ENCODE results near the gene OSBPL8.

Gene OSBPL8

DNA sequence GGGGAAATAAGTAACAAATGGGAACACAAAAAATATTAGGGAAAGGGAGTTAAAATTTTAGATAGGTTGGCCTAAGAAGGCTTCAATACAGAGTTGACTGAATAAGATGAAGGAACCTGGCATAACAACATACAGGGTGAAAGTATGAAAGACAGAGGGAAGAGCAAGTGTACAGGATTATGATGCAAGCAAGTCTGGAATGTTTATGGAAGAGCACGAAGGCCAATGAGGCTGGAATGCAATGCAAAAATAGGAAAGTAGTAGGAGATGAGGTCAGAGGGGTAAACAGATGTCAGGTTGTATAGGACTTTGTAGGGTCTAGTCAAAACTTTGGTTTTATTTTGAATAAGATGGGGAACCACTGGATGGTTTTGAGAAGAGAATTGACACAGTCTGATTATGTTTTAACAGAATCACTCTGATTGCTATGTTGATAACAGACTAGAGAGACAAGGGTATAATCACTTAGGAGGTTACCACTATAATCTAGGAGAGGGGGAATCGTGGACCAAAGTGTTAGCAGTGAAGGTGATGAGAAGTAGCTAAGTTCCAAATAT, 96.8 kb downstream of the OSBPL8 start:
- no peak for DNase-seq

DNA sequence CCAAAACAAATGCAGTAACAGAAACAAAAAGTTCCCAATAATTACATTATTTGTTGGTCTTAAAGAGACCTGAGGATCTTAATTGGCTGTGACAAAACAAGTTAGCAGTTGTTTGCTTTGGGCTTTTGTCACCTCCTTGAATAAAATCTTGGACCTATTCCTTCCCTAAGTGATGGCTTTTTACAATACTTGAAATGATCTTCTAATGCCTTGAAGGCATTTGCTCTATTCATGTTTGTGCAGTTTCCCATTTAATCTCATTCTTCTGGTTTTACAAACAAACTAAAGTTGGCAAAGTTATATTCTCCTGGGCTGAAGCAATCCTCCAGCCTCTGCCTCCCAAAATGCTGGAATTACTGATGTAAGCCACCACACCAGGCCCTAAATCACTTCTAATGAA, 98.8 kb downstream of the OSBPL8 start:
- DNase-seq, result no peak

DNA sequence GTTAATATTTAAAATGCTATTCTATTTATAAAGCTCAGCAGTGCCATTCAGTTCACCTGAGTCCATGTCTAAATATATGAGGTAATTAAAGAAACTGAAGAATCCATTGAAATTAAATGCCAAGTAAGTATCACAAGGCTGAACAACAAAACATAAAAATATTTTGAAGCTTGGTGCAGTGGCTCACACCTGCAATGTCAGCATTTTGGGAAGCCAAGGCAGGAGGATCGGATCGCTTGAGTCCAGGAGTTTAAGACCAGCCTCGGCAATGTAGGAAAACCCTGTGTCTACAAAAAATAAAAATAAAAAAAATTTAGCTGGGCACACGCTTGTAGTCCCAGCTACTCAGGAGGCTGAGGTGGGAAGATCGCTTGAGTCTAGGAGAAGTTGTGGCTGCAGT, 101.8 kb downstream of the OSBPL8 start:
- DNase-seq, result no peak

DNA sequence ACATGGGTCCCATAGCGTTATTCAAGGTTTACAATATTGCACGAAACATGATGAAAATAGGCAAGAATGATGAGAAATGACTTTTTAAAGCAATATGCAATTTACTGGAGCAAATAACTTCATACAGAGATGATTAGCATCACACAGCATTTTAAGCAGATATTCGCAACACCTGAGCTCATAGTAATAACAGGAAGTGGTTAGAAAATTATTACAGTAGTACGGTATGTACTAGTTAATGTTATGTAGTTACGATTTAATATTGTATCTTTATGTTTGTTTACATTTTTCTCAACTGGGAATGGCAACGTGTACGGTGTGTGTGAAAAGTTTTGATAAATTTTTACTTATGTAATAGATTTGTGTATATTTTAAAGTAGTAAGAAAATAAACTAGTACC, 102.6 kb downstream of the OSBPL8 start:
- DNase-seq, result no peak

DNA sequence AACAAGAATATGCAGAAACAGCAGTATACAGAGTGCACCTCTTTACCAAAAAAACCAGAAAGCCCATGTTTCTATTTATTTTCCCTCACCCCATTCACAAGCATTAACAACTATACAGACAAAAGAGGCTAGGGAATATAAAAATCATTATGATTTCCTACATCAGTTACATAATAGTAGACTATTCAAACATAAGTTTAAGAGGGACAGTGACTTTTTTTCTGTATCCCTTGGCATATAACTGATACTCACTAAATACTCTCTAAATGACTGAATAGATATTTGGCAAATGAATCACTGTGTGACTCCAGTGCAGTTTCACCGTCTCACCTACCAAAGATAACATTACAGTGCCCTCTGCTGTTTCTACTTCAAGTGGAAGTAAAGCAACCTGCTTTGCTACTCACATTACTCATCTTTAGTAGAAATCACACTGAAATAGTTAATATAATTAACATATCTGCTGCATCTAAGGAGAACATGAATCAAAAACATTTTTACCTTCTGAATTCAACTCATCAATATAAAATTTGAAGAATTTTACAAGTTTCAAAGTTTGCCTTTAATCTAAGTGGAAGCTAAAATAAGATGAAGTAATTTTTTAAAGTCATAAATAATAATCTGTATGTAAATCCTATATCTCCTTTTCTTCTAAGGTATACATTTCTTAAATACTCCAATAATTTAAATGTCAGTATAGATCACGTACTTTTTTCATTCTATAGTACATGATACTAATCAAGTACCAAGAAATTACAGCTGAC, 103.8 kb downstream of the OSBPL8 start:
- no peak for DNase-seq

DNA sequence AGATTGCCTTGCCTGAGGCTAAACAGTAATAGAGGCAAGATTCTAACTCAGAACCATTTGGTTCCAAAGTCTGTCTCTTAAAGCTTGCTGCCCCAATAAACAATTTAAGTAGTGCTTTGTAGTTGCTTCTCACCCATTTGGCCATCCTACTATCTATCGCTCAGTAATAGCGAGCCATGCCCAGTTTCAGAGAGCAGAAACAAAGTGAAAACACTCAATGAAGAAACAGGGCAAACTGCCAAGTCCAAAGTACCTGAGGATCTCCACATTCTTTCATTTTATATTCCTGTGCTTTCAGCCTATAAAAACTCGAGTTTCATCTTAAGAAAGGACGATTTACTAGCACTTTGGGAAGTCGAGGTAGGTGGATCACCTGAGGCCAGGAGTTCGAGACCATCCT, 108.0 kb downstream of the OSBPL8 start:
- DNase-seq, result no peak

DNA sequence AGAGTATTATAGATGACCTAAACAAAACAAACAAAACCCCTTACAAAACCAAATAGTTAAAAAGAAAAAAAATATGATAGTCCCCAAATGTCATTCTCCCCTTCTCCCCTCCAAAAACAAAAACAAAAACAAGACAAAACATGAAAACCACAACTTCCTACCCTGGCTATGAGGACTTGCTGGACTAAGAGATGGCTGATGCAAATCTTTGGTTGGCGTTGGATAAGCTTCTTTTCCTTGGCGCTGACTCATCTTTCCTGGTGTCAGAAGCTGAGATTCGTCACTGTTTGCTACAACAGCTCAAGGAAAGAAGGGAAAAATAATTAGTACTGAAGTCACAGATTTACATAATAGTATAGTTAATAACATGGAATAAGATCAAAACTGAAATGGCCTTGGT, 108.9 kb downstream of the OSBPL8 start:
- no peak for DNase-seq

DNA sequence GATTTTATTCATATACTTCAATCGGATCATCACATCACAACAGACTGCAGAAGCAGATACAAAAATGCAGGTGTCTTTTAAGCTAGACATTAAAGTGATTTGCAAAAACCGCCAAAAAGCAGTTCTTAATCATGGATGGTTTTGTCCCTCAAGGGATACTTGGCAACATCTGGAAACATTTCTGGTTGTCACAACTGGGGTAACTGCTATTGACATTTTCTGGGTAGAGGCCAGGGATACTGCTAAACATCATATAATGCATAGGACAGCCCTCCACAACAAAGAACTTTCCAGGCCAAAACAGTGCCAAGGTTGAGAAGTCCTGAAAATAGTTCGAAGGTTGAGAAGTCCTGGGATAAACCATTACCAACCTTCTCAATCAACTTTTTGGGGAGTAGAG, 109.6 kb downstream of the OSBPL8 start:
- no peak for DNase-seq

DNA sequence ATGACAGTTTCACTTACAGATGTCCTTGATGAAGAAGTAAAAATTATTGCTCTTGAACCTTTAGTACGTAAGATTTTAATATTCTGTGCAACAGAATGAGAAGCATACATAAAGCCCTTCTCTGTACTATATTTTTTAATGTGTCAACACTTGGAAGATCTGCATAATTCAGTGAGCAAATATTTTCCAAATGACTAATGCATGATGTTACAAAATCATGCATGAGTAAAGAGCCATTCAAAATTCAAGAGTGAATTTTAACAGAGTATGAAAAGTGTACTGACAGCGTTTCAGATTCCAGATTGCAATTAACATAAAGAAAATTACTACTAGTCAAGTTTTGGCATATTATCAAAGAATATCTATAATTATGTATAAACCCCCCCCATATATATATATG, 110.0 kb downstream of the OSBPL8 start:
- no peak for DNase-seq

DNA sequence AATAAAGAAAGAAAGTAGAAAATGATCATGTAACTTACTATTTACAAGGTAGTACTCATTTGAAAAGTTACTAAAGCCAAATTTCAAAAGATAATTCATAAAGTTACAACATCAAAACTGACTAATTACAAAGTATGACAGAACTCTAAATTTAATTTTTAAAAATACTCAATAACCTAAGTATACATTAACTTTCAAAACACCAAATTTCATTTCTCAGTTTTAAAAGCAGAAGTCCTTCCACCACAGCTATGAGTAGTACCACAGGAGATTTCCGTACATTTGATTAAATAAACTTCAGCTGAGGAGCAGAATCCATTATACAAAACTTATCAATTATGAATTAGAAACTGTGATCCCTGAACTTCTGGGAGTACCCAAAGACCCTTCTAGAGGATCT, 110.6 kb downstream of the OSBPL8 start:
- no peak for DNase-seq

DNA sequence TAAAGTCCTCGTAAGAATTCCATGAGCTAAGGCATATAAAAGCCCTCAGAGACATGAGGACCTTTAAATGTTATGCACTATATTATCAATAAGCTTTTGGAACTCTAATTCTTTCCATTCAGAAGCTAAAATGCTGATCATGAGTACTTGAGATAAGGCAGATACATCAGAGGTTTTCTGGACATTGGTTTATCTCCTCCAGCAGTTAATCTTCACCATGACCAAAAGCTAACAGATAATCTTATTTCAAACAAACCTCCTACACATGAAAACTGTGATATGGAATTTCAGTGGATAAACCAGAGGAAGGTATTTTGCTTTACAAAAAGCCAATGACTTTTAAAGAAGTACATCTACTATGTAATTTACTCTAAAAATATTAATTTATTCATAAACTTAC, 113.5 kb downstream of the OSBPL8 start:
- no peak for DNase-seq

DNA sequence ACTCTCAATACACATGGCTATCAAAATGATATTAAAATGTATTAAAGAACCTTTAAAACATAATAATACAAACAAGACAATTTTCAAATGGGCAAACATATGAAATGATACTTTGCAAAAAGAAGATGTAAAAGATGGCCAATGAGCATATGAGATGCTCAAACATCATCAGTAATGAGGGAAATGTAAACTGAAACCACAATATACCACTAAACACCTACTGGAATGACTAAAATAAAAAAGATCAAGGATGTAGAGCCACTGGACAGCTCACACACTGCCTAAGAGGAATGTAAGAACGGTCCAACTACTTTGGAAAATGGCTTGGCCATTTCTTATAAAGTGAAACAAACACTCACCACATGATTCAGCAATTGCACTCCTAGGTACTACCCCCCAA, 114.1 kb downstream of the OSBPL8 start:
- no peak for DNase-seq

DNA sequence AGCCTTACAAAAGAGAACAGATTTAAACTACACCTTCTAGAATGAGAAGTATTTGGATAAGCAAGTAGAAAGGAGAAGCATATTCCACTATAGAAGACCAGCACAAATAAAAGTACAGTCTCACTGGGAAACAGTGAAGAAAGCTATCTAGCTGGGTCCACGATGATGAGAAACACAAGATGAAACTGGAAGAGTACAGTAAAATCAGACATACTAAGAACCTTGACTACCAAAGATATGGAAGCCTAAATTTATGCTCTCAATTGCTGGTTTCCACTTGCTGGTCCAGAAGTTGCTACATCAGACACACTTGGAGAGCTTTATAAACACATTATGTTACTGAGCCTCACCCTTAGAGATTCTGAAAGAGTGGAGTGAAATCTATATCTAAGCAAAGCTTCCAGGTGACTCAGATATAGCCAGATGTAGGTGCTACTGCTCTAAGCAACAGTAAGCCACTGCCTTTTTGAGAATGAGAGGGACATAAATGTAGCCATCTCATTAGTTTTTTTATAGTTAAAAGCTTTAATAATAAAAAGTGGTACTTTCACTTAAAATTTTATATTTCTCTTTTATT, 115.1 kb downstream of the OSBPL8 start:
- DNase-seq, result no peak

DNA sequence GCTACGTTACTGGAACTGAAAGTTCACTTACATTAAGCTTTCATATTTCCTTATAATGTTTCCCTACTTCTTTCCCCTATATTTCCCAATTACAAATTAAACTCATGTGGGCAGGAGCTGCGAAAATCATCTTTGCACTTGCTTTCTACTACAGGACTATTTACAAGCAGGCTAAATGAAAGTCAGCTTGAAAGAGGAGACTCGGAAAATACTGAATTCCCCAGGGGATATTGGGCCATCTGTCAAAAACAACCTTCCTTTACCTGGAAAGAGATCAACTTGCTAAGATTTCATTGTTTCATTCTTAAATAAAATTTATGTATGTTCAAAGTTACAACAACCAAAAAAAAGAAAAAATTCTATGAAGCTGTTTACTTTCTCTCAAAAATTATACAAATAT, 118.6 kb downstream of the OSBPL8 start:
- no peak for DNase-seq

DNA sequence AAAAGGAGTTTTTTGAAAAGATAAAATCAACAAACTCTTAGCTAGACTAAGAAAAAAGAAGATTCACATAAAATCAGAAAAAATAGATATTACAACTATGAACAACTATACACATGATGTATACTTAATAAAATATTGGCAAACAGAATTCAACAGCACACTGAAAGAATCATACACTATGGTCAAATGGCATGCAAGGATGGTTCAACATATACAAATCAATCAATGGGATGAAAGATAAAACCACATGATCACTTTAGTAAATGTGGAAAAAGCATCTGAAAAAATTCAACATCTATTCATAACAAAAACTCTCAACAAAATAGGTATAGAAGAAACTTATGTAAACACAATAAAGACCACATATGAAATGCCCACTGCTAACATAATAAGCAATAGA, 126.8 kb downstream of the OSBPL8 start:
- no peak for DNase-seq

DNA sequence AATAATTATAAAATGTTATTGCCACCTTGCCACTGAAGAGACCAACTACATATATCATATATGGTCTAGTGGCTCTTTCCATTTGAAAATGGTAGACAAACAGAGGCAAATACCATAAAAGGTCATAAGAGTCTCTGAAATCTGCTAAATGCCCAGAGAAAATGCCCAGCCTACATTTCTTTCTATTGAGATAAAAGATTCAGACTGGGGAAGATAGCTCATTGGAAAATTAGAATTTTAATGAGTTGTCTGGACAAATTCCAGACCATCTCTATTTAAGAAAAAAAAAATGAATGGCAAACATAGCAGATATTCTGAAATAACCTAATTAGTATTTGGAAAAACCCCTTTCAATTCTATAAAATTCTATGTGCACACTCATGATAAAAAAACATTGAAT, 131.5 kb downstream of the OSBPL8 start:
- DNase-seq, result no peak

DNA sequence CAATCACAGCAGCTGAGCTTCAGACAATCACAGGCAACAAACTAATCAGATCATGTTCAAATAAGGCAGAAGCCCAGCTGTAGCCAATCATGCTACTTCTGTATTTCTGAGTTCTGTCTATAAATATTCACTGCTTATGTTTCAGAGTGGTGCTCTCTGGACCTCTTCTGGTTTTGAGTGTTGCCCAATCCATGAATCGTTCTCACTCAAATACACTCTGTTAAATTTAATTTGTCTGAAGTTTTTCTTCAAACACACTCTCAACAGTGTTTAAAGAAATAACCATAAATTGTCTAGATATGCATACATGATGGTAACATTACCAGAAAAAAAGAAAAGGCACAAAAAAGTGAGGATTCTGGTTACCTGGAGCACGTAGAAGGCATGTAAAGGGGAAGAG, 133.4 kb downstream of the OSBPL8 start:
- no peak for DNase-seq

DNA sequence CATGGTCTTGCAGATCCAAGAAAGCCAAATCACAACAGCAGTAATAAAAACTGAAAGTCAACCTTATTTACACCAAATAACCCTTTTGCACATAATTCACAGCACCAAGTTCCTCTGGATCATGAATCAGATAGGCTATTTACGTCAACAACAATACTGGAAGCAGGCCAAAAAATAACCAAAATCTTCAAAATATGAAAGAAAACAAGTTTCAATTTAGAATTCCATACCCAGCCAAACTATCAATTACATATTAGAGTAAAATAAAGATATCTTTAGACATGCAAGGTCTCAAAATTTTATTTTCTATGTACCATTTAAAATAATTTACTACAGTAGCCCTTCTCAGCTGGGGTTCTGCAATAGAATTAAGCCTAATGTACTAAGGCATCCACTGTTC, 134.6 kb downstream of the OSBPL8 start:
- no peak for DNase-seq

DNA sequence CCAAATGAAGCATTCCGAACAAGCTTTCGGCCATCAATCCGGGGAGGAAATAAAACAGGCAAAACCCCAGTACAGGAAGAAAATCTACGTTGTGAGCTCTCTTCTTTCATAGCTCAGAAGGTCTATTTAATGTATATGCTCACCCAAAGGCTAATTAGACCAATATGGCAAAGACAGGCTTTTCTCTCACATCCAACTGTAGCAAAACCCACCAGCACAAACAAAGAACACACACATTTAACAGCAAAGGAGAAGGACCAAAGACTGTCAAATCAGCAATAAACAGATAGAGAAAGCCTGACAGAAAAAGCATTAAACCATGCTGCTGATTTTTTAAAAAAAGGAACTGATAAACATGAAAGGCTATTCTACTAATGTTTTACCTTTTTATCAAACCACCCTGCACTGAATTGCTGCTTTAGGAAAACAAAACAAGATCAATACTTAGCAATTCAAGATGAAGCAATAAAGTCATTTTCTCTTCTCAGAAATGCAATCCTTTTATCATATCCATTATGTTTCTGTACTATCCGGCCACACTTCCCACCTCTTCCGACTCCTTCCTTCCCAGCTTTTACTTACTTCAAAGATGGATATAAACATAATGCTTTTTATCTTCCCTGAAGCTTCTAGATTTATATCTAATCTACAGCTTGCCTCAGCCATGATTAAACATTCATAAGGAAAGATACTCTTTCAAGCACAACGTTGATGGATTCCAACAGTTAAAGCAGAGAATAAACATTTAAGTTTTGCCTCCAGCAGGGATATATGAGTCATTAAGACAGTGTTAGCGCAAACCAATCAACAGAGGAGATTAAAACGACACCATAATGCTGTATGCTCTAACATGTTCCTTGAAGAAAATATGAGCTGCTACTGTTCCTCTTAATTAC, 136.8 kb downstream of the OSBPL8 start:
- no peak for DNase-seq

DNA sequence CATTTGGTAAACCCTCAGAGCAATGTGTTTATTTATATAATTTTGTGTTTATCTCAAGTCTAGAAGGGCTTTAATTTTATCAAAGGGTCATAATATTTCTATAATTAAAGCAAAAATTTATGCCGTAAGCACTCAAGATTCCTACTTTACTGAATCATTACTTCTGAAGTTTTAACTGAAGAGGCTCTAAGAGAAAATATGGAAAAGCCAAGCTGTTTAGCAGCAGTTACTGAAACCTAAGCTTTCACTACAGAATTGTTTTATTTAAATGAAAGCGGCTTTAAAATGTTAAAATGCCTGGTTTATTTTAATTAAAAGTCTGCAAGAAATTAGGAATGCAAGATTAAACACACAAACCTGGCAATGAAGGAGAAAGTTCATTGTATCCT, 137.4 kb downstream of the OSBPL8 start:
- DNase-seq, result no peak

DNA sequence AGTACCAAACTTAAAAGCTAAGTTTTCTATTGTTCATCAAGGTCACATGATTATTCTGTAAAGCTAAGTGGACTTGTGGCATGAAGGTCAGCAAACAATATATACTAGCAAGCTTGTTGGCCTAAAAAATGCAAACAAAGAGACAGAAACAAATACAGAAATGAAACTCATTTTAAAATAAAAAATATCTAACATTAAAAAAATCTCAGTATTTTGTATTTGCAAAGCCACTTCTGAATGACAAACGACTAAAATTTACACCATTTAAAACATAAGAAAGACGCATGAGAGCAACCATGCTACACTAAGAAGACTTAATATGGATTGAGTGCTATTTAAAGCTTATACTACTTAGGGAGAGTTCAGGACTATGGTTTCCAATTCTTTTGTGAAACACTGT, 138.5 kb downstream of the OSBPL8 start:
- DNase-seq, result no peak

DNA sequence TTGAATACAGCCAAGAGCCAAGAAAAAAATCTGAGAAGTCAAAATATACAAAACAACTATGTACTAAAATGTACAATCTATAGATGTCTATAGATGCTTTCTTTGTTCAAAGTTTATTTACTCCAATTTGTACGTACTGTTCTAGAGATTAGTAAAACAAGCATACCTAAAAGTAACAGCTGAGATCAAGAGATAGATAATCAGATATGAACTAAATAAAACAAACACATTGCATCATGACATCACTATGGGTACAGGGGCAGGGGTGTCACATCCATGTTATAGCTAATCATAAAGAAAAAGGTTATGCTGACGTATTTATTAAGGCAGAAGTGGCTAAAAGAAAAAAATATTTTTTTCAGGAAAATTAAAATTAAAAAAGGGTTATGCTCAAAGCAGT, 139.3 kb downstream of the OSBPL8 start:
- no peak for DNase-seq

DNA sequence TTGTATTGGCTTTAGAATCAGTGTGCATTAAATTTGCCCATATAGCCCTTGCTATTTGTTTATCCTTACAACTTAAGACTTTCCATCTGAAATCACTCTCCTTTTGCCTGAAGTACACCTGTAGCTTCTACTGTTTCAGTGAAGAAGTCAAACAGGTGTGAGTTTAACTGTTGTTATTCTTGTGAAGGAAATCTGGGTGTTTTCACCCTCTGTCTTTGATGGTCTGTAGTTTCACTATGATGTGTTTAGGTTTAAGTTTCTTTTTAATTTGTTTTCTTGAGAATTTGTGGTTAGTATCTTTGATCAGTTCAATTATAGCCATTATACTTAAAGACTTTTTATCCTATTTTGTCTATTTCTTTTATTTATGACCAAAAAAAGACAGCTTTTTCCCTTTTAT, 142.5 kb downstream of the OSBPL8 start:
- DNase-seq, result no peak

DNA sequence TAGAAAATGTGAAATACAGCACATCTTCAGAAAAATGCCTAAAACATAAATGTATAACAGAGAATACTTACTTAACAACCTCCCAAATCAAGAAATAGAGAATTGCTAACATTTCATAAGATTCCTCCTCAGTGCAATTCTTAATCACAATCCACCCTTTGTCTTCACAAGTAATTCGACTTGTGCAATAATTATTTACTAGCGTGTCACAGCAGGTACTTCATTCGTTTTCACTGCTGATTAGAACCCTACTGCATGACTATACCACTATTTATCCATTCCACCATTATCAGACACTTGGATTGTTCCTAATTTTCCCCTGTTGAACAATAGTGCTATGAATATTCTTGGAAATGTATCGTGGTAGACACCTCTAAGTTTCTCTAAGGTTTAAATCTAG, 146.4 kb downstream of the OSBPL8 start:
- DNase-seq, result no peak
